Measurements from ENCODE around the gene FER. TPM values are rescaled to one million over a fixed set of nuclear protein-coding genes. Genes with fewer than 3 reads are reported as not detected.

The FER gene
- total and polyA plus RNA-seq, 10 donors, result 0.96 to 38.8 (median 21.2) TPM

GRCh38 chr5:109062664-109063063, 315.0 kb downstream of the FER start:
- Histone ChIP-seq H3K27ac (no peak overlapping the region), H3K4me3 (no peak overlapping the region)
- DNase-seq, result no peak

GRCh38 chr5:109063223-109063622, 315.5 kb downstream of the FER start:
- H3K9me3 ChIP-seq, result no peaks in the 10 kb centered on the region
- no peak overlapping the region for H3K27ac ChIP-seq
- no peak for TF ChIP-seq CTCF (IDR thresholded peaks at IDR 0.05 in 8 of 11, conservative IDR thresholded peaks at IDR 0.05 in 3 of 11)
- no peak for TF ChIP-seq POLR2A (IDR thresholded peaks at IDR 0.05)
- no peak for TF ChIP-seq POLR2AphosphoS5 (IDR thresholded peaks at IDR 0.05)
- intact Hi-C loops (cut with DNase I; ENCODE audit: low total_unique reads), result no loop called here
- no peak for DNase-seq
- H3K27me3 ChIP-seq (replicated peaks in 1 of 7), result no peaks in the 10 kb centered on the region
- H3K36me3 ChIP-seq, result peaks cover 0 to 3% (median 0%) of the 10 kb centered on the region in 6 donors
- no peak overlapping the region for H3K4me3 ChIP-seq
- H3K4me1 ChIP-seq, result no peaks in the 10 kb centered on the region
- 92 to 98% (median 95%) methylated on average over 1 of the region's 1 CpG for WGBS, 5 donors

More at GRCh38 chr5:109062664-109063063, 315.0 kb downstream of the FER start:
- intact Hi-C loops (cut with DNase I; ENCODE audit: low total_unique reads), result no loop called here
- TF ChIP-seq POLR2AphosphoS5 (IDR thresholded peaks at IDR 0.05), result no peak
- no peak for TF ChIP-seq POLR2A (IDR thresholded peaks at IDR 0.05)
- TF ChIP-seq CTCF (IDR thresholded peaks at IDR 0.05 in 8 of 11, conservative IDR thresholded peaks at IDR 0.05 in 3 of 11), result no peak
- WGBS, 5 donors, result 70 to 92% (median 87%) methylated on average over 1 of the region's 1 CpG
- H3K36me3 ChIP-seq, result peaks cover 0 to 3% (median 0%) of the 10 kb centered on the region in 6 donors
- H3K27me3 ChIP-seq (replicated peaks in 1 of 7), result no peaks in the 10 kb centered on the region
- no peaks in the 10 kb centered on the region for H3K9me3 ChIP-seq
- no peaks in the 10 kb centered on the region for H3K4me1 ChIP-seq

- no peak for TF ChIP-seq CTCF (IDR thresholded peaks at IDR 0.05 in 8 of 11, conservative IDR thresholded peaks at IDR 0.05 in 3 of 11)
- TF ChIP-seq POLR2A (IDR thresholded peaks at IDR 0.05), result no peak
- TF ChIP-seq POLR2AphosphoS5 (IDR thresholded peaks at IDR 0.05), result no peak
- Histone ChIP-seq H3K36me3 (no peaks in the 10 kb centered on the region), H3K4me1 (no peaks in the 10 kb centered on the region), H3K9me3 (no peaks in the 10 kb centered on the region), H3K27me3 (replicated peaks in 1 of 7) (no peaks in the 10 kb centered on the region), H3K27ac (no peak overlapping the region), H3K4me3 (no peak overlapping the region)
- no peak for DNase-seq
- intact Hi-C loops (cut with DNase I; ENCODE audit: low total_unique reads), result no loop called here
- WGBS, 5 donors, result 94 to 98% (median 95%) methylated on average over 2 of the region's 2 CpGs
These were observed 329.0 kb downstream of the FER start for GRCh38 chr5:109076741-109077140.

- Histone ChIP-seq H3K9me3 (no peaks in the 10 kb centered on the region), H3K27me3 (replicated peaks in 1 of 7) (no peaks in the 10 kb centered on the region), H3K4me3 (no peak overlapping the region), H3K36me3 (no peaks in the 10 kb centered on the region), H3K4me1 (no peaks in the 10 kb centered on the region), H3K27ac (no peak overlapping the region)
- TF ChIP-seq POLR2A (IDR thresholded peaks at IDR 0.05) (no peak), CTCF (IDR thresholded peaks at IDR 0.05 in 8 of 11, conservative IDR thresholded peaks at IDR 0.05 in 3 of 11) (no peak)
- no peak for DNase-seq
- intact Hi-C loops (cut with DNase I; ENCODE audit: low total_unique reads), result no loop called here
These were observed 330.8 kb downstream of the FER start for GRCh38 chr5:109078448-109078847.
